ENCODE data around the gene TTBK1.

TTBK1 gene

DNA sequence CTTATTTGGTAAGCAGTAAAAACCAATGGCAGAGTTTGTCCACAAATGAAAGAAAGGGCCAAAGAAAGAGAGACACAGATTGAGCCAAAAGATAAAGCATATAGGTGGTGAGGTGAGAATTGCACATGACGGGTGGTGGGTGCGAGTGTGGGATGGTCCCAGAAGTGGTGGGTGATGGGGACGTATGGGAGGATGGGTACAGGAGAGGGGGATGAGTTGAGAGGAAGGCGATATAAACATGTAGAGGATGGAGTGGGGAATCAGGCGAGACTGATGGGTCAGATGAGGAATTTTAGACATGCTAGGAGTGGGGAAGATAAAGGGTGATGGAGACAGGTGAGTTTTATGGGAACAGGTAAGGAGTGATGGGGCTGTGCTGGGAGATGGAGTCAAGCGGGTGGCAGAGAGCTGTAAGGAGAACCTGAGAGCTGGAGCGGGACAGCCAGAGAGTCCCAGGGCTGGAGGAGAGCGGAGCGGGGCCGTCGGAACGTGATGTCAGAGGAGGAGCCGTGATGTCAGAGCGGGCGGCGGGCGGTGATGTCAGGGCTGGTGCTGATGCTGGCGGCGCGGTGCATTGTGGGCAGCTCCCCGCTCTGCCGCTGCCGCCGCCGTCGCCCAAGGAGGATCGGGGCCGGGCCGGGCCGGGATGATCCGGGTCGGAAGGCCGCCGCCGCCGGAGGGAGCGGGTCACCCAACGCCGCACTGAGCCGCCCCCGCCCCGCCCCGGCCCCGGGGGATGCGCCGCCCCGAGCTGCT is at the start of gene TTBK1:
TSS of gene TTBK1 (plus strand) at position 574 of the 756 bp plus-strand sequence. CDS start 3,180 bp downstream, outside the sequence.
- H3K9ac ChIP-seq, result no peak within 1 kb of the TSS
- H2AFZ ChIP-seq (ENCODE audit: low read depth), result no peak within 1 kb of the TSS
- H3K27ac ChIP-seq, result no peak within 1 kb of the TSS
- TF ChIP-seq, protein P1, sequence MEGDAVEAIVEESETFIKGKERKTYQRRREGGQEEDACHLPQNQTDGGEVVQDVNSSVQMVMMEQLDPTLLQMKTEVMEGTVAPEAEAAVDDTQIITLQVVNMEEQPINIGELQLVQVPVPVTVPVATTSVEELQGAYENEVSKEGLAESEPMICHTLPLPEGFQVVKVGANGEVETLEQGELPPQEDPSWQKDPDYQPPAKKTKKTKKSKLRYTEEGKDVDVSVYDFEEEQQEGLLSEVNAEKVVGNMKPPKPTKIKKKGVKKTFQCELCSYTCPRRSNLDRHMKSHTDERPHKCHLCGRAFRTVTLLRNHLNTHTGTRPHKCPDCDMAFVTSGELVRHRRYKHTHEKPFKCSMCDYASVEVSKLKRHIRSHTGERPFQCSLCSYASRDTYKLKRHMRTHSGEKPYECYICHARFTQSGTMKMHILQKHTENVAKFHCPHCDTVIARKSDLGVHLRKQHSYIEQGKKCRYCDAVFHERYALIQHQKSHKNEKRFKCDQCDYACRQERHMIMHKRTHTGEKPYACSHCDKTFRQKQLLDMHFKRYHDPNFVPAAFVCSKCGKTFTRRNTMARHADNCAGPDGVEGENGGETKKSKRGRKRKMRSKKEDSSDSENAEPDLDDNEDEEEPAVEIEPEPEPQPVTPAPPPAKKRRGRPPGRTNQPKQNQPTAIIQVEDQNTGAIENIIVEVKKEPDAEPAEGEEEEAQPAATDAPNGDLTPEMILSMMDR (conservative IDR thresholded peaks at IDR 0.05; ENCODE audit: low read depth, low read length), result no peak
- peaks cover 11% of the 10 kb centered on the region for H3K4me1 ChIP-seq (ENCODE audit: low read depth, poor library complexity, severe bottlenecking)
- H3K79me2 ChIP-seq (ENCODE audit: insufficient read depth, low read depth), result no peaks in the 10 kb centered on the region
- H3K27me3 ChIP-seq (ENCODE audit: insufficient read depth, low read depth), result no peaks in the 10 kb centered on the region
- no peaks in the 10 kb centered on the region for H3K36me3 ChIP-seq (ENCODE audit: insufficient read depth)
- H4K20me1 ChIP-seq (ENCODE audit: insufficient read depth), result no peaks in the 10 kb centered on the region
- H3K4me3 ChIP-seq (IDR thresholded peaks at IDR 0.05; ENCODE audit: insufficient read depth, low read depth, low read length), result no peak within 1 kb of the TSS
- no peak within 1 kb of the TSS for H3K4me2 ChIP-seq

DNA sequence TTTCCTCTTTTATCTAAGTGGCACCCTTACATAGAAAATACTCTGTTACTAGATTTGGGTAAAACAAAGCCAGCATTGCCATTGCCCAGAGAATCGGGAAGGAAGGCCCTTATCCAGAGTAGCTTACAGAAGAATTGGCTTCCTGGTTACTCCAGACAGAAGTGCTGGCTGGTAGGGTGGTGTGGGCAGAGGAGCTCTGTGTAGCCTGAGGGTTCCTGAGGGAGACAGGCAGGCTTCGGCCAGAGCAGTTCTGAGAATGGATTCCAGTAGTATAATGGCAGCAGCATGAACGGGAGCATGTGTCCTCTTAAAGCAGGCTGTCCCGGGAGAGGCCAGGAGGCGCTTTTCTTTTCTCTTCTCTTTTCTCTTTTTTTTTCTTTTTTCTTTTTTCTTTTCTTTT is 49.4 kb upstream of the TTBK1 start:
- Histone ChIP-seq H3K9ac (no peak overlapping the region), H3K4me2 (no peak overlapping the region), H3K79me2 (ENCODE audit: insufficient read depth, low read depth) (no peaks in the 10 kb centered on the region), H3K4me3 (IDR thresholded peaks at IDR 0.05; ENCODE audit: insufficient read depth, low read depth, low read length) (no peak overlapping the region), H3K27ac (no peak overlapping the region), H3K27me3 (ENCODE audit: insufficient read depth, low read depth) (no peaks in the 10 kb centered on the region), H4K20me1 (ENCODE audit: insufficient read depth) (no peaks in the 10 kb centered on the region), H3K36me3 (ENCODE audit: insufficient read depth) (no peaks in the 10 kb centered on the region), H3K4me1 (ENCODE audit: low read depth, poor library complexity, severe bottlenecking) (no peaks in the 10 kb centered on the region), H2AFZ (ENCODE audit: low read depth) (no peak overlapping the region)
- TF ChIP-seq, protein P1 (conservative IDR thresholded peaks at IDR 0.05; ENCODE audit: low read depth, low read length), result no peak

DNA sequence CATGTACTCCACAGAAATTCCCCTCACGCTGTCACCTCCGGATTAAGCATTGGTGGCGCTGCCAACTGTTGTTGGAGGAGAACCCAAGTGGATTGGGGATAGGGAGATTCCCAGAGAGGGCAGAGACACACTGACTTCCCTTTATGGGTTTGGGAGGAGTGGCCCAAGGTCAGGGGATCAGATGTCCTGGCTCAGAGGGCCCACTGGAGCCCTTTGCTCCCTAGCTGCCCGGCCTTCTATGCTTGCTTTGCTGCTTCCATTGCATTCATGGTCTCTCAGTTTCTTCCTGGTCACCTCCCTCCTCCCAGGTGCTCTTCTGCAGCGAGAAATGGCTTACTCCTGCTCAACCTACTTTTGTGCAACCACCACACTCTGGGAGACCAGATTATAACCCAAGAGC is 46.9 kb upstream of the TTBK1 start:
- no peaks in the 10 kb centered on the region for H4K20me1 ChIP-seq (ENCODE audit: insufficient read depth)
- H3K9ac ChIP-seq, result no peak overlapping the region
- H3K4me1 ChIP-seq (ENCODE audit: low read depth, poor library complexity, severe bottlenecking), result no peaks in the 10 kb centered on the region
- no peak overlapping the region for H2AFZ ChIP-seq (ENCODE audit: low read depth)
- no peaks in the 10 kb centered on the region for H3K36me3 ChIP-seq (ENCODE audit: insufficient read depth)
- H3K79me2 ChIP-seq (ENCODE audit: insufficient read depth, low read depth), result no peaks in the 10 kb centered on the region
- no peaks in the 10 kb centered on the region for H3K27me3 ChIP-seq (ENCODE audit: insufficient read depth, low read depth)
- TF ChIP-seq, protein P1 (conservative IDR thresholded peaks at IDR 0.05; ENCODE audit: low read depth, low read length), result no peak
- no peak overlapping the region for H3K4me3 ChIP-seq (IDR thresholded peaks at IDR 0.05; ENCODE audit: insufficient read depth, low read depth, low read length)
- H3K4me2 ChIP-seq, result no peak overlapping the region
- H3K27ac ChIP-seq, result no peak overlapping the region

DNA sequence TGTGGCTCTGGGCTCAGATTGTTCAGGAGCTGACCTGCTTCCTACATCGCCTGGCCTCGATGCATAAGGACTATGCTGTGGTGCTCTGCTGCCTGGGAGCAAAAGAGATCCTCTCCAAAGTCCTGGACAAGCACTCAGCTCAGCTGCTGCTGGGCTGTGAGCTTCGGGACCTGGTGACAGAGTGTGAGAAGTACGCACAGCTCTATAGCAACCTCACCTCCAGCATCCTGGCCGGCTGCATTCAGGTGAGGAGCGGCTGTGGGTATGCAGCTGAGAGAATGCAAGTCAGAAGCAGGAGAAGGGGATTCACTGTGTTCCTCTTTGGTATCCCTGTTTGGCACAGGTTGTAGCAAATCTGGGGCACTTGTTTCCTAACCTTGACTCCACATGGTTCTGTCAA is 43.4 kb upstream of the TTBK1 start:
- H3K9ac ChIP-seq, result no peak overlapping the region
- H2AFZ ChIP-seq (ENCODE audit: low read depth), result no peak overlapping the region
- no peak overlapping the region for H3K4me2 ChIP-seq
- H3K4me3 ChIP-seq (IDR thresholded peaks at IDR 0.05; ENCODE audit: insufficient read depth, low read depth, low read length), result no peak overlapping the region
- TF ChIP-seq, protein P1 (conservative IDR thresholded peaks at IDR 0.05; ENCODE audit: low read depth, low read length), result no peak
- no peaks in the 10 kb centered on the region for H3K36me3 ChIP-seq (ENCODE audit: insufficient read depth)
- H3K79me2 ChIP-seq (ENCODE audit: insufficient read depth, low read depth), result no peaks in the 10 kb centered on the region
- no peaks in the 10 kb centered on the region for H3K27me3 ChIP-seq (ENCODE audit: insufficient read depth, low read depth)
- no peaks in the 10 kb centered on the region for H4K20me1 ChIP-seq (ENCODE audit: insufficient read depth)
- H3K27ac ChIP-seq, result no peak overlapping the region
- H3K4me1 ChIP-seq (ENCODE audit: low read depth, poor library complexity, severe bottlenecking), result no peaks in the 10 kb centered on the region
